NB4 (cell line): Measurements from ENCODE around the gene GPR152.

ENCODE experiments used
- POLR2A ChIP-seq: IDR thresholded peaks from 2 replicates; pipeline ENCODE4 v1.6.1; 2011; ENCODE audit warnings: mild to moderate bottlenecking; ENCODE audit not compliant: insufficient read length; ENCODE audit errors: extremely low read depth
- TF ChIP-seq, protein P1 (sequence below): IDR thresholded peaks from one replicate; pipeline ENCODE4 v1.5.1; 2012; ENCODE audit warnings: low read depth, low read length
- TF ChIP-seq, protein P2 (sequence below): IDR thresholded peaks from 2 replicates; pipeline ENCODE4 v1.6.1; 2011; ENCODE audit warnings: low read depth, low read length

DNA sequence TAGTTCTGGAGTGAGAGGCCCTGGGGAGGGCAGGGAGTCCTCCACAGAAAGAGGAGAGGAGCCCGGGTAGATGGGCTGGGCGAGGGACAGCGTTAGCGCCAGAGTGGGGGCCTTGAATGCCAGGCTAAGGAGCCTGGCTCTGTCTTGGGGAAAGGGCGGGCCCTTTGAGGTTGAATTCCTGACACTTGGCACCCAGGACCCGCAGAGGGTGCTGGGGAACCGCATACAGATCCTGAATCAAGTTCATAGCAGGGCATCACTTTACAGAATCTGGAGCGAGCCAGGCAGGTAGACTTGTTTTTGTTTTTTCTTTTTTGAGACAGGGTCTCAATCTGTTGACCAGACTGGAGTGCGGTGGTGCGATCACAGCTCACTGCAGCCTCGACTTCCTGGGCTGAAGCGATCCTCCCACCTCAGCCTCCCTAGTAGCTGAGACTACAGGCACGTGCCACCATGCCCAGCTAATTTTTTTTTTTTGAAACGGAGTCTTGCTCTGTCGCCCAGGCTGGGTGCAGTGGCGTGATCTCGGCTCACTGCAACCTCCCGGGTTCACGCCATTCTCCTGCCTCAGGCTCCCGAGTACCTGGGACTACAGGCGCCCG is 31.0 kb downstream of the GPR152 start:
- TF ChIP-seq, protein P1, sequence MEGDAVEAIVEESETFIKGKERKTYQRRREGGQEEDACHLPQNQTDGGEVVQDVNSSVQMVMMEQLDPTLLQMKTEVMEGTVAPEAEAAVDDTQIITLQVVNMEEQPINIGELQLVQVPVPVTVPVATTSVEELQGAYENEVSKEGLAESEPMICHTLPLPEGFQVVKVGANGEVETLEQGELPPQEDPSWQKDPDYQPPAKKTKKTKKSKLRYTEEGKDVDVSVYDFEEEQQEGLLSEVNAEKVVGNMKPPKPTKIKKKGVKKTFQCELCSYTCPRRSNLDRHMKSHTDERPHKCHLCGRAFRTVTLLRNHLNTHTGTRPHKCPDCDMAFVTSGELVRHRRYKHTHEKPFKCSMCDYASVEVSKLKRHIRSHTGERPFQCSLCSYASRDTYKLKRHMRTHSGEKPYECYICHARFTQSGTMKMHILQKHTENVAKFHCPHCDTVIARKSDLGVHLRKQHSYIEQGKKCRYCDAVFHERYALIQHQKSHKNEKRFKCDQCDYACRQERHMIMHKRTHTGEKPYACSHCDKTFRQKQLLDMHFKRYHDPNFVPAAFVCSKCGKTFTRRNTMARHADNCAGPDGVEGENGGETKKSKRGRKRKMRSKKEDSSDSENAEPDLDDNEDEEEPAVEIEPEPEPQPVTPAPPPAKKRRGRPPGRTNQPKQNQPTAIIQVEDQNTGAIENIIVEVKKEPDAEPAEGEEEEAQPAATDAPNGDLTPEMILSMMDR = no peak
- TF ChIP-seq, protein P2, sequence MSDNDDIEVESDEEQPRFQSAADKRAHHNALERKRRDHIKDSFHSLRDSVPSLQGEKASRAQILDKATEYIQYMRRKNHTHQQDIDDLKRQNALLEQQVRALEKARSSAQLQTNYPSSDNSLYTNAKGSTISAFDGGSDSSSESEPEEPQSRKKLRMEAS = no peak
- TF ChIP-seq POLR2A = no peak
